Panc1 (cell line): ENCODE data around the gene C13orf46. TPM values are rescaled to one million over a fixed set of nuclear protein-coding genes. Genes with fewer than 3 reads are reported as not detected.

Source experiments
- ATAC-seq: fragments of 200-7000 bp; cut with Tn5 transposase; 2 replicates; pipeline ENCODE4 v1.9.1; 2020; ENCODE audit warnings: mild to moderate bottlenecking, moderate library complexity
- BruUV-seq: library from RNA; stranded (reverse); fragments of 400-500 nt; replicated peaks from 2 replicates; lab custom pipeline; 2021; lab: Mats Ljungman, UMichigan
- CTCF ChIA-PET: fragments of 300-600 bp; sonication (Branson Sonifier 250); formaldehyde crosslinking; loops from one replicate; lab custom pipeline; 2022; ENCODE audit warnings: antibody characterized with exemption; lab: Charles Lee
- POLR2A ChIA-PET: fragments of 300-600 bp; sonication (Branson Sonifier 250); formaldehyde crosslinking; loops from one replicate; lab custom pipeline; 2022; ENCODE audit warnings: antibody characterized with exemption; lab: Charles Lee
- DNase-seq: peaks from one replicate; pipeline ENCODE4 v3.0.0-alpha.2; 2010; ENCODE audit warnings: low read depth, low spot score
- H3K27ac ChIP-seq: 2 replicates; pipeline ENCODE4 v1.5.1; 2011; ENCODE audit warnings: mild to moderate bottlenecking, low read length, inconsistent platforms
- H3K27me3 ChIP-seq: fragments of 200-500 bp; sonication (Bioruptor generic); 2 replicates; pipeline ENCODE4 v1.6.0; 2014; ENCODE audit warnings: low read length, inconsistent platforms; ENCODE audit not compliant: control insufficient read depth, insufficient read depth
- H3K36me3 ChIP-seq: fragments of 200-500 bp; sonication (Bioruptor generic); 2 replicates; pipeline ENCODE4 v1.5.1; 2014; ENCODE audit warnings: inconsistent platforms, mild to moderate bottlenecking, low read length, moderate library complexity; ENCODE audit not compliant: control insufficient read depth, insufficient read depth
- H3K4me1 ChIP-seq: 2 replicates; pipeline ENCODE4 v1.5.1; 2011; ENCODE audit warnings: inconsistent platforms, mild to moderate bottlenecking, low read length, moderate library complexity; ENCODE audit not compliant: control insufficient read depth, insufficient read depth
- H3K4me3 ChIP-seq, 2 experiments: 2 replicates each; pipeline ENCODE4 v1.5.1; 2011 to 2012; ENCODE audit warnings: low read depth in 2 of 2, low read length in 2 of 2, mild to moderate bottlenecking in 2 of 2, inconsistent platforms in 1 of 2, moderate library complexity in 1 of 2
- H3K9me3 ChIP-seq: fragments of 200-500 bp; sonication (Bioruptor generic); 2 replicates; pipeline ENCODE4 v1.5.1; 2014; ENCODE audit warnings: low read depth, mild to moderate bottlenecking, inconsistent platforms, low read length, moderate library complexity; ENCODE audit not compliant: control insufficient read depth, insufficient read depth
- POLR2AphosphoS5 ChIP-seq: IDR thresholded peaks from 2 replicates; pipeline ENCODE4 v1.6.1; 2012; ENCODE audit warnings: mild to moderate bottlenecking, low read depth, low read length, moderate library complexity
- SIN3A ChIP-seq: IDR thresholded peaks from 2 replicates; pipeline ENCODE4 v1.6.1; 2012; ENCODE audit warnings: low read depth, mild to moderate bottlenecking, low read length, moderate library complexity, borderline replicate concordance; ENCODE audit not compliant: insufficient read depth
- TCF7L2 ChIP-seq: IDR thresholded peaks from 2 replicates; pipeline ENCODE4 v1.6.1; 2011; ENCODE audit warnings: mild to moderate bottlenecking, low read depth, low read length, inconsistent platforms
- in situ Hi-C: cut with HindIII; loops from 2 replicates; pipeline ENCODE4 v1.10.0; 2016; ENCODE audit warnings: low sequenced_read_pairs, low pct_unique_long_range_greater_than_20kb
- intact Hi-C: fragments of 100-400 bp; cut with micrococcal nuclease; formaldehyde crosslinking; loops from one replicate; pipeline ENCODE4 v1.10.0; 2022; ENCODE audit not compliant: unreplicated experiment
- total RNA-seq: library from RNA; stranded (reverse); gene quantifications from one replicate; pipeline ENCODE4 v1.2.1, GENCODE V29; 2021; ENCODE audit not compliant: unreplicated experiment
- TF ChIP-seq, protein P1 (sequence below): fragments of 450-650 bp; IDR thresholded peaks from 2 replicates; pipeline ENCODE4 v1.5.1; 2017; ENCODE audit warnings: mild to moderate bottlenecking
- TF ChIP-seq, protein P2 (sequence below), 2 experiments: IDR thresholded peaks; 2 replicates each; pipeline ENCODE4 v1.6.1; 2011 to 2012; ENCODE audit warnings: low read depth in 2 of 2, control low read depth in 1 of 2, low read length in 1 of 2, mild to moderate bottlenecking in 1 of 2, moderate library complexity in 1 of 2; ENCODE audit not compliant: insufficient read depth in 1 of 2

The C13orf46 gene
- total RNA-seq, 1 experiment from 2014 or later: 2.6 TPM

DNA sequence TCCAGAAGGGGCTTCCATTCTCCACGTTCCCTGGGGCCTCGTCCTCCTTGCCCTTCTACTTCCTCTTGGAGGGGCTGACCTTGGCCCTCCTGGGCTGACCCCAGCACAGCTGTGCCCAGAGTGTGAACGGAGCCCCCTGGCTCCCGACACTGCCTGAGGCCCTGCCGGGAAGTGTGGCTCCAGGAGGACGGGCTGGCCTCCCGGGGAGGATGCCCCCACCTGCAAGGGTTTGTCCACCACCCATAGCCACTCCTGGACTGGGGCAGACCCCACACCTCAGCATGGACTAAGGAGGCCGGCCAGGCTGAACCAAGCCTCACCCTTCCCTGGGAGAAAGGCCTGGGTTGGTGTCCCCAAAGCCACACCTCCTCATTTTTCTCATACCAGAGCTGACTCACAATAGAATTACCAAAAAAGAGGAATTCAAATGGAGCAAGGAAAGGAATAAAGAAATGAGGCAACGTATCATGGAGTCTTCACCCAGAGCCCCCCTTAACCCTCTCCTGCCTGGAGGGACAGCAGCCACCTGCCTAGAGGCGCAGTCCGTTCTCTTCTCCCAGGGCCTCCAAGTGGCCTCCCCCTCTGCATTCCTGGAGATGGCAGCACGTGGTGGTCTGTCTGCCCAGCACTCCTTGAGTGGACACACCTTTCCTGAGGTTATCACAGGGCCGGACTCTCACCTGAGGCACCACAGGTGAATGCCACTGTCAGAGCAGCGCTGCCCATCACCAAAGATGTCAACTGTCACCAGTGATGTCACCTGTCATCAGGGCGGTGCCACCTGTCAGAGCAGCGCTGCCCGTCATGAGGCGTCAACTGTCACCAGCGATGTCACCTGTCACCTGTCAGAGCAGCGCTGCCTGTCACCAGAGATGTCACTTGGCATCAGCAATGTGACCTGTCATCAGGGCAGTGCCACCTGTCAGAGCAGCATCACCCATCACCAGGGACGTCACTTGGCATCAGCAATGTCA, 3.1 kb upstream of the C13orf46 start:
- H3K36me3 ChIP-seq: no peaks in the 10 kb centered on the region

GRCh38 chr13:113975416-113975815, 1.5 kb upstream of the C13orf46 start:
- no TSS peak for BruUV-seq

More for the DNA sequence above, 3.1 kb upstream of the C13orf46 start:
- H3K9me3 ChIP-seq: no peaks in the 10 kb centered on the region
- ATAC-seq (peak; percentile 58; the same call in 1 of the 2 replicates), DNase-seq (no peak)
- CTCF ChIA-PET: no interaction called here
- TF ChIP-seq, protein P1, sequence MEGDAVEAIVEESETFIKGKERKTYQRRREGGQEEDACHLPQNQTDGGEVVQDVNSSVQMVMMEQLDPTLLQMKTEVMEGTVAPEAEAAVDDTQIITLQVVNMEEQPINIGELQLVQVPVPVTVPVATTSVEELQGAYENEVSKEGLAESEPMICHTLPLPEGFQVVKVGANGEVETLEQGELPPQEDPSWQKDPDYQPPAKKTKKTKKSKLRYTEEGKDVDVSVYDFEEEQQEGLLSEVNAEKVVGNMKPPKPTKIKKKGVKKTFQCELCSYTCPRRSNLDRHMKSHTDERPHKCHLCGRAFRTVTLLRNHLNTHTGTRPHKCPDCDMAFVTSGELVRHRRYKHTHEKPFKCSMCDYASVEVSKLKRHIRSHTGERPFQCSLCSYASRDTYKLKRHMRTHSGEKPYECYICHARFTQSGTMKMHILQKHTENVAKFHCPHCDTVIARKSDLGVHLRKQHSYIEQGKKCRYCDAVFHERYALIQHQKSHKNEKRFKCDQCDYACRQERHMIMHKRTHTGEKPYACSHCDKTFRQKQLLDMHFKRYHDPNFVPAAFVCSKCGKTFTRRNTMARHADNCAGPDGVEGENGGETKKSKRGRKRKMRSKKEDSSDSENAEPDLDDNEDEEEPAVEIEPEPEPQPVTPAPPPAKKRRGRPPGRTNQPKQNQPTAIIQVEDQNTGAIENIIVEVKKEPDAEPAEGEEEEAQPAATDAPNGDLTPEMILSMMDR: no peak
- TF ChIP-seq, protein P2, sequence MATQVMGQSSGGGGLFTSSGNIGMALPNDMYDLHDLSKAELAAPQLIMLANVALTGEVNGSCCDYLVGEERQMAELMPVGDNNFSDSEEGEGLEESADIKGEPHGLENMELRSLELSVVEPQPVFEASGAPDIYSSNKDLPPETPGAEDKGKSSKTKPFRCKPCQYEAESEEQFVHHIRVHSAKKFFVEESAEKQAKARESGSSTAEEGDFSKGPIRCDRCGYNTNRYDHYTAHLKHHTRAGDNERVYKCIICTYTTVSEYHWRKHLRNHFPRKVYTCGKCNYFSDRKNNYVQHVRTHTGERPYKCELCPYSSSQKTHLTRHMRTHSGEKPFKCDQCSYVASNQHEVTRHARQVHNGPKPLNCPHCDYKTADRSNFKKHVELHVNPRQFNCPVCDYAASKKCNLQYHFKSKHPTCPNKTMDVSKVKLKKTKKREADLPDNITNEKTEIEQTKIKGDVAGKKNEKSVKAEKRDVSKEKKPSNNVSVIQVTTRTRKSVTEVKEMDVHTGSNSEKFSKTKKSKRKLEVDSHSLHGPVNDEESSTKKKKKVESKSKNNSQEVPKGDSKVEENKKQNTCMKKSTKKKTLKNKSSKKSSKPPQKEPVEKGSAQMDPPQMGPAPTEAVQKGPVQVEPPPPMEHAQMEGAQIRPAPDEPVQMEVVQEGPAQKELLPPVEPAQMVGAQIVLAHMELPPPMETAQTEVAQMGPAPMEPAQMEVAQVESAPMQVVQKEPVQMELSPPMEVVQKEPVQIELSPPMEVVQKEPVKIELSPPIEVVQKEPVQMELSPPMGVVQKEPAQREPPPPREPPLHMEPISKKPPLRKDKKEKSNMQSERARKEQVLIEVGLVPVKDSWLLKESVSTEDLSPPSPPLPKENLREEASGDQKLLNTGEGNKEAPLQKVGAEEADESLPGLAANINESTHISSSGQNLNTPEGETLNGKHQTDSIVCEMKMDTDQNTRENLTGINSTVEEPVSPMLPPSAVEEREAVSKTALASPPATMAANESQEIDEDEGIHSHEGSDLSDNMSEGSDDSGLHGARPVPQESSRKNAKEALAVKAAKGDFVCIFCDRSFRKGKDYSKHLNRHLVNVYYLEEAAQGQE (IDR thresholded peaks at IDR 0.05; ENCODE audit: insufficient read depth in 1 of 2, low read depth in 2 of 2, low read length in 1 of 2): no peak
- TF ChIP-seq SIN3A: no peak
- no peak for TF ChIP-seq TCF7L2
- TF ChIP-seq POLR2AphosphoS5: no peak
- H3K4me1 ChIP-seq: no peaks in the 10 kb centered on the region
- no peaks in the 10 kb centered on the region for H3K27me3 ChIP-seq
- intact Hi-C loops (no loop called here), in situ Hi-C loops (no loop called here)
- BruUV-seq: no TSS peak
- no peak overlapping the region for H3K4me3 ChIP-seq
- POLR2A ChIA-PET: no interaction called here
- no peak overlapping the region for H3K27ac ChIP-seq

More at GRCh38 chr13:113975416-113975815, 1.5 kb upstream of the C13orf46 start:
- Histone ChIP-seq H3K27ac (no peak overlapping the region), H3K36me3 (no peaks in the 10 kb centered on the region), H3K9me3 (no peaks in the 10 kb centered on the region), H3K27me3 (no peaks in the 10 kb centered on the region), H3K4me3 (no peak overlapping the region), H3K4me1 (0 out of 2 replicates have a peak, but pooled peaks cover 4% of the 10 kb centered on the region)
- CTCF ChIA-PET: no interaction called here
- POLR2A ChIA-PET: no interaction called here
- DNase-seq (no peak), ATAC-seq (no peak)
- no peak for TF ChIP-seq TCF7L2
- no peak for TF ChIP-seq SIN3A
- TF ChIP-seq, protein P1: no peak
- TF ChIP-seq, protein P2 (IDR thresholded peaks at IDR 0.05; ENCODE audit: insufficient read depth in 1 of 2, low read depth in 2 of 2, low read length in 1 of 2): no peak
- no peak for TF ChIP-seq POLR2AphosphoS5
- intact Hi-C loops (no loop called here), in situ Hi-C loops (no loop called here)
